CD14-positive monocyte (primary cell): Measurements from ENCODE around the gene SKIC8. TPM values are rescaled to one million over a fixed set of nuclear protein-coding genes. Genes with fewer than 3 reads are reported as not detected.

Experiments used
- DNase-seq, 3 donors: peaks; one replicate each; pipeline ENCODE4 v3.0.0-alpha.2; 2011 to 2022
- H2AFZ ChIP-seq: 2 replicates; pipeline ENCODE4 v1.6.0; 2012; ENCODE audit warnings: mild to moderate bottlenecking, low read depth, low read length, inconsistent platforms; ENCODE audit not compliant: insufficient read depth, poor library complexity, severe bottlenecking
- H3K27ac ChIP-seq, 2 donors: 1 replicate in 1 of 2; 2 replicates in 1 of 2; pipeline ENCODE4 v1.5.1; 2012 to 2013; ENCODE audit warnings: low read length in 2 of 2, control low read depth in 1 of 2, inconsistent platforms in 1 of 2, low read depth in 1 of 2, mild to moderate bottlenecking in 1 of 2
- H3K27me3 ChIP-seq, 2 donors: one replicate each; pipeline versions ENCODE4 v1.6.0 to v1.6.1; 2011 to 2013; ENCODE audit warnings: low read length in 2 of 2; ENCODE audit not compliant: control insufficient read depth in 2 of 2, insufficient read depth in 2 of 2
- H3K36me3 ChIP-seq, 2 donors: replicated peaks in 1 of 2; 1 replicate in 1 of 2; 2 replicates in 1 of 2; pipeline versions ENCODE4 v1.5.1 to v1.6.1; 2012 to 2013; ENCODE audit warnings: low read length in 2 of 2, control low read depth in 1 of 2, inconsistent platforms in 1 of 2, mild to moderate bottlenecking in 1 of 2; ENCODE audit not compliant: insufficient read depth in 2 of 2, control insufficient read depth in 1 of 2
- H3K4me1 ChIP-seq, 2 donors: 1 replicate in 1 of 2; 2 replicates in 1 of 2; pipeline versions ENCODE4 v1.5.1 to v1.6.1; 2012 to 2013; ENCODE audit warnings: low read length in 2 of 2, control low read depth in 1 of 2, inconsistent platforms in 1 of 2, mild to moderate bottlenecking in 1 of 2, moderate library complexity in 1 of 2; ENCODE audit not compliant: insufficient read depth in 2 of 2, control insufficient read depth in 1 of 2
- H3K4me2 ChIP-seq: replicated peaks from 2 replicates; pipeline ENCODE3; 2012; ENCODE audit warnings: low read length, moderate library complexity, mild to moderate bottlenecking; ENCODE audit not compliant: poor library complexity, severe bottlenecking; ENCODE audit errors: extremely low read depth
- H3K4me3 ChIP-seq, 3 experiments: fragments of 200-600 bp in 1 of 3; sonication (generic) in 1 of 3; replicated peaks in 1 of 3; 1 replicate in 2 of 3; 2 replicates in 1 of 3; pipeline ENCODE4 v1.5.1; 2011 to 2013; ENCODE audit warnings: low read length in 3 of 3, mild to moderate bottlenecking in 3 of 3, control low read depth in 2 of 3, low read depth in 2 of 3, inconsistent platforms in 1 of 3, moderate library complexity in 1 of 3
- H3K79me2 ChIP-seq: 2 replicates; pipeline ENCODE4 v1.6.0; 2012; ENCODE audit warnings: mild to moderate bottlenecking, control low read depth, inconsistent platforms, low read length, moderate library complexity; ENCODE audit not compliant: insufficient read depth
- H3K9ac ChIP-seq: 2 replicates; pipeline ENCODE4 v1.6.0; 2017; ENCODE audit warnings: low read length, mild to moderate bottlenecking; ENCODE audit not compliant: insufficient read depth, poor library complexity, severe bottlenecking
- H3K9me3 ChIP-seq, 2 donors: replicated peaks in 1 of 2; 1 replicate in 1 of 2; 2 replicates in 1 of 2; pipeline versions ENCODE4 v1.5.1 to v1.6.1; 2012 to 2013; ENCODE audit warnings: low read length in 2 of 2, control low read depth in 1 of 2; ENCODE audit not compliant: control insufficient read depth in 1 of 2, insufficient read depth in 1 of 2
- H4K20me1 ChIP-seq: 2 replicates; pipeline ENCODE4 v1.6.0; 2012; ENCODE audit warnings: mild to moderate bottlenecking, low read length, control low read depth, moderate library complexity; ENCODE audit not compliant: insufficient read depth
- H3K27ac Mint-ChIP-seq, 7 donors: one replicate each; pipeline ENCODE4 v1.8.0; 2020; ENCODE audit warnings: mild to moderate bottlenecking in 7 of 7, mixed read lengths in 7 of 7, moderate library complexity in 6 of 7, inconsistent platforms in 2 of 7
- H3K27me3 Mint-ChIP-seq, 3 donors: one replicate each; pipeline ENCODE4 v1.8.0; 2021 to 2022; ENCODE audit warnings: low read depth in 3 of 3, mild to moderate bottlenecking in 3 of 3, mixed read lengths in 3 of 3, moderate library complexity in 3 of 3, inconsistent platforms in 1 of 3
- H3K36me3 Mint-ChIP-seq, 2 donors: one replicate each; pipeline ENCODE4 v1.8.0; 2020; ENCODE audit warnings: mixed read lengths in 2 of 2, inconsistent platforms in 1 of 2, mild to moderate bottlenecking in 1 of 2
- H3K4me1 Mint-ChIP-seq: one replicate; pipeline ENCODE4 v1.8.0; 2020; ENCODE audit warnings: mild to moderate bottlenecking, mixed read lengths
- H3K4me3 Mint-ChIP-seq, 2 donors: one replicate each; pipeline ENCODE4 v1.8.0; 2020; ENCODE audit warnings: mild to moderate bottlenecking in 2 of 2, mixed read lengths in 2 of 2, moderate library complexity in 1 of 2
- H3K9me3 Mint-ChIP-seq, 7 donors: one replicate each; pipeline ENCODE4 v1.8.0; 2020 to 2022; ENCODE audit warnings: mixed read lengths in 7 of 7, mild to moderate bottlenecking in 6 of 7, moderate library complexity in 6 of 7, inconsistent platforms in 2 of 7
- WGBS: methylation state at CpG from one replicate; pipeline ENCODE4 v1.1.5; 2013; ENCODE audit warnings: missing lambda C conversion rate; ENCODE audit not compliant: insufficient coverage; 5-methylcytosine and 5-hydroxymethylcytosine counted together
- intact Hi-C, 2 donors: fragments of 100-400 bp; cut with micrococcal nuclease; formaldehyde crosslinking; loops; one replicate each; pipeline versions ENCODE4 v1.15.0 to v1.15.1; 2023
- polyA plus RNA-seq, 3 donors: library from polyadenylated mRNA; depleted of rRNA in 1 of 3; unstranded in 2 of 3; stranded (reverse) in 1 of 3; fragments of 300-500 nt in 2 of 3; fragments of >200 nt in 1 of 3; fragmentation: Illumina TruSeq in 2 of 3; gene quantifications; 1 replicate in 2 of 3; 2 replicates in 1 of 3; pipeline ENCODE4 v1.2.3, GENCODE V29; 2012 to 2021
- TF ChIP-seq, protein P1 (sequence below): fragments of 200-600 bp; IDR thresholded peaks from one replicate; pipeline ENCODE4 v1.8.0; 2022; ENCODE audit warnings: antibody characterized with exemption, mild to moderate bottlenecking

Gene SKIC8
- polyA plus RNA-seq, 3 donors = 59.8 to 123 (median 88.0) TPM

DNA sequence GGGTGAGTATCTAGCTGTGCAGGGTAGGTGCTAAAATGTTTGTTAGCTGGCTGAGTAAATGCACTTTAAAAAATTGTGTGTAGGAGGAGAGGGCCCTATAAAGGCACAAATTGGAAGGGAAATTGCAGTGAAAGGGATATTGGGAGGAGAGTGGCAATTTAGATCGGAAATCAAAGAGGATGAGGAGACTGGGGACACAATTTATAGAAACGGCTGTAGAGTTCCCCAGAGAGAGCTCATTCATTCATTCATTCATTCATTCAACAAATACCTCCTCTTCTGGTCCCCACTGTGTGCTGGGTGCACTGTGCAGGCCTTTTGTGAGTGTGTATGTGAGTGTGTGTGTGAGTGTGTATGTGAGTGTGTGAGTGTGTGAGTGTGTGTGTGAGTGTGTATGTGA is 32.6 kb downstream of the SKIC8 start:
- Mint-ChIP-seq H3K27ac (peak overlapping the region in 2 of 7 donors; percentile 8), H3K4me3 (peak overlapping the region in 1 of 2 donors; percentile 16), H3K27me3 (peaks cover 0 to 2% (median 0%) of the 10 kb centered on the region in 3 donors), H3K36me3 (peaks cover 11 to 22% of the 10 kb centered on the region in 2 donors), H3K4me1 (peaks cover 19% of the 10 kb centered on the region), H3K9me3 (no peaks in the 10 kb centered on the region)
- Histone ChIP-seq H4K20me1 (no peaks in the 10 kb centered on the region), H3K79me2 (peaks cover 15% of the 10 kb centered on the region), H3K4me1 (peaks cover 11 to 19% of the 10 kb centered on the region in 2 donors), H3K4me2 (no peak overlapping the region), H2AFZ (no peak overlapping the region), H3K36me3 (peaks cover 5 to 16% of the 10 kb centered on the region in 2 donors), H3K27me3 (no peaks in the 10 kb centered on the region), H3K9ac (no peak overlapping the region), H3K4me3 (no peak overlapping the region), H3K27ac (no peak overlapping the region), H3K9me3 (no peaks in the 10 kb centered on the region)
- no peak for DNase-seq
- intact Hi-C loops = no loop called here
- no CpG with 5 or more reads among the region's 2 CpGs for WGBS
- TF ChIP-seq, protein P1, sequence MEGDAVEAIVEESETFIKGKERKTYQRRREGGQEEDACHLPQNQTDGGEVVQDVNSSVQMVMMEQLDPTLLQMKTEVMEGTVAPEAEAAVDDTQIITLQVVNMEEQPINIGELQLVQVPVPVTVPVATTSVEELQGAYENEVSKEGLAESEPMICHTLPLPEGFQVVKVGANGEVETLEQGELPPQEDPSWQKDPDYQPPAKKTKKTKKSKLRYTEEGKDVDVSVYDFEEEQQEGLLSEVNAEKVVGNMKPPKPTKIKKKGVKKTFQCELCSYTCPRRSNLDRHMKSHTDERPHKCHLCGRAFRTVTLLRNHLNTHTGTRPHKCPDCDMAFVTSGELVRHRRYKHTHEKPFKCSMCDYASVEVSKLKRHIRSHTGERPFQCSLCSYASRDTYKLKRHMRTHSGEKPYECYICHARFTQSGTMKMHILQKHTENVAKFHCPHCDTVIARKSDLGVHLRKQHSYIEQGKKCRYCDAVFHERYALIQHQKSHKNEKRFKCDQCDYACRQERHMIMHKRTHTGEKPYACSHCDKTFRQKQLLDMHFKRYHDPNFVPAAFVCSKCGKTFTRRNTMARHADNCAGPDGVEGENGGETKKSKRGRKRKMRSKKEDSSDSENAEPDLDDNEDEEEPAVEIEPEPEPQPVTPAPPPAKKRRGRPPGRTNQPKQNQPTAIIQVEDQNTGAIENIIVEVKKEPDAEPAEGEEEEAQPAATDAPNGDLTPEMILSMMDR = no peak

DNA sequence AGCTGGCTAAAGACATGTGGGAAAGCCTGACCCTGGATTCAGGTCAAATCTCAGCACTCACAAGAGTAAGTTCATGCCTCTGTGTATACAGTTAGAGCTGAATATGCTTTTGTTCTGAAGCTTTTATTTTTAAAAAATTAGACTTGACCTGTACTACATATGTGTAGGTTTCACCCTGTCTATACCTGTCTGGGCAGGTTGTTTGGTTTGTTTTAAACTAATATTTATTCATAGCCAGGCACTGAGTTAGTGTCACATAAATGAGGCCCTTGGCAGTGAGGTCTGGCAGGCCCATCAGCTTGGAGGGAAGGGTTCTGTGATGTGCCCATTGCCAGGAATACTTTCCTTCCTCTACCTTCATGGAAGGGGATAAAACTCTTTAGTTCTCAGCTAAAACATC is 33.2 kb downstream of the SKIC8 start:
- no peaks in the 10 kb centered on the region for H3K9me3 Mint-ChIP-seq
- Histone ChIP-seq H3K79me2 (peaks cover 15% of the 10 kb centered on the region), H2AFZ (no peak overlapping the region), H3K36me3 (peaks cover 1 to 12% of the 10 kb centered on the region in 2 donors), H3K9ac (no peak overlapping the region), H3K4me2 (no peak overlapping the region), H3K27me3 (no peaks in the 10 kb centered on the region), H3K9me3 (no peaks in the 10 kb centered on the region), H3K4me3 (no peak overlapping the region), H3K4me1 (peaks cover 11 to 19% of the 10 kb centered on the region in 2 donors), H3K27ac (no peak overlapping the region), H4K20me1 (no peaks in the 10 kb centered on the region)
- intact Hi-C loops = no loop called here
- peaks cover 19% of the 10 kb centered on the region for H3K4me1 Mint-ChIP-seq
- DNase-seq = no peak
- no peak overlapping the region for H3K4me3 Mint-ChIP-seq
- peaks cover 0 to 2% (median 0%) of the 10 kb centered on the region in 3 donors for H3K27me3 Mint-ChIP-seq
- peak overlapping the region in 2 of 7 donors; percentile 8 to 43 for H3K27ac Mint-ChIP-seq
- TF ChIP-seq, protein P1 = no peak
- peaks cover 11 to 17% of the 10 kb centered on the region in 2 donors for H3K36me3 Mint-ChIP-seq
